Mesenchymal stem cell (in vitro differentiated cells and primary cell): Measurements from ENCODE around the gene STX1B.

Experiments
- DNase-seq: peaks from one replicate; pipeline ENCODE4 v3.0.0-alpha.2; 2013
- H2AFZ ChIP-seq: one replicate; pipeline ENCODE4 v1.6.1; 2013; ENCODE audit warnings: low read depth, mild to moderate bottlenecking, control low read depth, inconsistent platforms, low read length, moderate library complexity
- H2AK5ac ChIP-seq: 2 replicates; pipeline ENCODE4 v1.6.1; 2013; ENCODE audit warnings: low read length, moderate library complexity, mild to moderate bottlenecking, inconsistent platforms; ENCODE audit not compliant: severe bottlenecking
- H2BK120ac ChIP-seq: one replicate; pipeline ENCODE4 v1.6.1; 2013; ENCODE audit warnings: low read depth, mild to moderate bottlenecking, inconsistent platforms, low read length, moderate library complexity
- H2BK12ac ChIP-seq, 2 experiments: one replicate each; pipeline ENCODE4 v1.6.1; 2013; ENCODE audit warnings: inconsistent platforms in 2 of 2, low read length in 2 of 2, mild to moderate bottlenecking in 2 of 2, moderate library complexity in 2 of 2, control low read depth in 1 of 2
- H2BK15ac ChIP-seq: one replicate; pipeline ENCODE4 v1.6.1; 2013; ENCODE audit warnings: mild to moderate bottlenecking, low read depth, inconsistent platforms; ENCODE audit not compliant: poor library complexity, severe bottlenecking
- H2BK5ac ChIP-seq: 2 replicates; pipeline ENCODE4 v1.6.1; 2013; ENCODE audit warnings: low read depth, mild to moderate bottlenecking, low read length, control low read depth, inconsistent platforms; ENCODE audit not compliant: poor library complexity, severe bottlenecking
- H3K14ac ChIP-seq, 2 experiments: one replicate each; pipeline ENCODE4 v1.6.1; 2013; ENCODE audit warnings: inconsistent platforms in 2 of 2, low read length in 2 of 2, control low read depth in 1 of 2, mild to moderate bottlenecking in 1 of 2, moderate library complexity in 1 of 2
- H3K18ac ChIP-seq, 2 experiments: one replicate each; pipeline ENCODE4 v1.6.1; 2013; ENCODE audit warnings: inconsistent platforms in 2 of 2, low read length in 2 of 2, control low read depth in 1 of 2, low read depth in 1 of 2, mild to moderate bottlenecking in 1 of 2
- H3K23ac ChIP-seq, 2 experiments: one replicate each; pipeline ENCODE4 v1.6.1; 2013; ENCODE audit warnings: inconsistent platforms in 2 of 2, low read length in 2 of 2, mild to moderate bottlenecking in 2 of 2, moderate library complexity in 2 of 2, control low read depth in 1 of 2
- H3K27ac ChIP-seq: 2 replicates; pipeline ENCODE4 v1.5.1; 2013; ENCODE audit warnings: mild to moderate bottlenecking, moderate library complexity, low read length, control low read depth, inconsistent platforms; ENCODE audit not compliant: poor library complexity, severe bottlenecking
- H3K27me3 ChIP-seq, 2 experiments: 2 replicates each; pipeline versions ENCODE4 v1.6.1 to v1.7.0; 2013; ENCODE audit warnings: low read length in 2 of 2, mild to moderate bottlenecking in 2 of 2, moderate library complexity in 2 of 2, control low read depth in 1 of 2, inconsistent platforms in 1 of 2; ENCODE audit not compliant: control insufficient read depth in 1 of 2, insufficient read depth in 1 of 2
- H3K36me3 ChIP-seq, 2 experiments: 2 replicates each; pipeline versions ENCODE4 v1.6.1 to v1.7.0; 2013; ENCODE audit warnings: low read length in 2 of 2, control low read depth in 1 of 2, inconsistent platforms in 1 of 2, low read depth in 1 of 2, mild to moderate bottlenecking in 1 of 2; ENCODE audit not compliant: insufficient read depth in 2 of 2, control insufficient read depth in 1 of 2
- H3K4ac ChIP-seq, 2 experiments: one replicate each; pipeline ENCODE4 v1.6.1; 2013; ENCODE audit warnings: inconsistent platforms in 2 of 2, low read length in 2 of 2, mild to moderate bottlenecking in 2 of 2, moderate library complexity in 2 of 2, control low read depth in 1 of 2, low read depth in 1 of 2
- H3K4me1 ChIP-seq: 2 replicates; pipeline ENCODE4 v1.6.1; 2013; ENCODE audit warnings: low read depth, low read length, control low read depth; ENCODE audit not compliant: control insufficient read depth, insufficient read depth
- H3K4me2 ChIP-seq: 2 replicates; pipeline ENCODE4 v1.6.1; 2013; ENCODE audit warnings: low read length, mild to moderate bottlenecking, inconsistent platforms; ENCODE audit not compliant: poor library complexity, severe bottlenecking
- H3K4me3 ChIP-seq, 2 experiments: 2 replicates each; pipeline versions ENCODE4 v1.5.1 to v1.7.0; 2013; ENCODE audit warnings: low read length in 2 of 2, mild to moderate bottlenecking in 2 of 2, control low read depth in 1 of 2, low read depth in 1 of 2; ENCODE audit not compliant: insufficient read depth in 1 of 2
- H3K79me1 ChIP-seq: replicated peaks from 2 replicates; pipeline ENCODE4 v1.6.1; 2013; ENCODE audit warnings: mild to moderate bottlenecking, control low read depth, low read length, inconsistent platforms; ENCODE audit not compliant: poor library complexity, severe bottlenecking
- H3K9ac ChIP-seq: 2 replicates; pipeline ENCODE4 v1.7.0; 2013; ENCODE audit warnings: mild to moderate bottlenecking, low read length, moderate library complexity
- H3K9me3 ChIP-seq: 2 replicates; pipeline ENCODE4 v1.7.0; 2013; ENCODE audit warnings: mild to moderate bottlenecking, low read length; ENCODE audit not compliant: control insufficient read depth
- H4K8ac ChIP-seq: one replicate; pipeline ENCODE4 v1.6.1; 2013; ENCODE audit warnings: inconsistent platforms, mild to moderate bottlenecking, low read length, moderate library complexity
- H4K91ac ChIP-seq: one replicate; pipeline ENCODE4 v1.6.1; 2013; ENCODE audit warnings: mild to moderate bottlenecking, low read length, inconsistent platforms
- WGBS: methylation state at CpG from one replicate; pipeline ENCODE4 v1.1.7; 2013; ENCODE audit warnings: mixed read lengths; 5-methylcytosine and 5-hydroxymethylcytosine counted together

The STX1B gene

GRCh38 chr16:31036691-31037090, 26.3 kb upstream of the STX1B start:
- no peaks in the 10 kb centered on the region for H3K27me3 ChIP-seq
- no CpG with 5 or more reads among the region's 2 CpGs for WGBS

GRCh38 chr16:31033709-31034492, 23.5 kb upstream of the STX1B start:
- H3K9ac ChIP-seq, result peak overlapping the region; percentile 97
- 2% methylated on average over 40 of the region's 47 CpGs for WGBS
- H2AFZ ChIP-seq, result peak overlapping the region; percentile 75
- peak overlapping the region; percentile 72 for H3K4me2 ChIP-seq
- H4K8ac ChIP-seq, result peak overlapping the region; percentile 69
- H4K91ac ChIP-seq, result peak overlapping the region; percentile 67
- peaks cover 23 to 39% of the 10 kb centered on the region in 2 experiments for H3K36me3 ChIP-seq
- H2AK5ac ChIP-seq, result no peak overlapping the region
- peak overlapping the region; percentile 64 to 83 for H3K18ac ChIP-seq
- H3K79me1 ChIP-seq, result peaks cover 25% of the 10 kb centered on the region
- peak overlapping the region in 1 of 2 experiments; percentile 90 for H3K4ac ChIP-seq
- H3K4me1 ChIP-seq, result peaks cover 5% of the 10 kb centered on the region
- H3K27ac ChIP-seq, result peak overlapping the region; percentile 66
- H2BK120ac ChIP-seq, result no peak overlapping the region
- H3K9me3 ChIP-seq, result no peaks in the 10 kb centered on the region
- DNase-seq, result peak; percentile 84
- no peaks in the 10 kb centered on the region for H3K27me3 ChIP-seq
- H2BK15ac ChIP-seq, result peak overlapping the region; percentile 91
- H2BK5ac ChIP-seq, result peak overlapping the region; percentile 74
- H3K4me3 ChIP-seq, result peak overlapping the region; percentile 88 to 99
- peak overlapping the region; percentile 60 to 91 for H3K23ac ChIP-seq
- H2BK12ac ChIP-seq, result no peak overlapping the region
- peak overlapping the region in 1 of 2 experiments; percentile 86 for H3K14ac ChIP-seq

More at GRCh38 chr16:31036691-31037090, 26.3 kb upstream of the STX1B start:
- H3K4ac ChIP-seq, result no peak overlapping the region
- no peak overlapping the region for H4K91ac ChIP-seq
- H3K9me3 ChIP-seq, result no peaks in the 10 kb centered on the region
- H2BK120ac ChIP-seq, result no peak overlapping the region
- H3K4me1 ChIP-seq, result peaks cover 5% of the 10 kb centered on the region
- no peak overlapping the region for H3K4me3 ChIP-seq
- no peak overlapping the region for H4K8ac ChIP-seq
- H2AK5ac ChIP-seq, result no peak overlapping the region
- no peak overlapping the region for H2AFZ ChIP-seq
- H3K18ac ChIP-seq, result no peak overlapping the region
- H2BK12ac ChIP-seq, result no peak overlapping the region
- H3K79me1 ChIP-seq, result peaks cover 28% of the 10 kb centered on the region
- DNase-seq, result no peak
- H3K4me2 ChIP-seq, result no peak overlapping the region
- H3K9ac ChIP-seq, result no peak overlapping the region
- peaks cover 44 to 60% of the 10 kb centered on the region in 2 experiments for H3K36me3 ChIP-seq
- no peak overlapping the region for H3K14ac ChIP-seq
- H3K23ac ChIP-seq, result no peak overlapping the region
- H2BK15ac ChIP-seq, result no peak overlapping the region
- no peak overlapping the region for H3K27ac ChIP-seq
- no peak overlapping the region for H2BK5ac ChIP-seq

DNA sequence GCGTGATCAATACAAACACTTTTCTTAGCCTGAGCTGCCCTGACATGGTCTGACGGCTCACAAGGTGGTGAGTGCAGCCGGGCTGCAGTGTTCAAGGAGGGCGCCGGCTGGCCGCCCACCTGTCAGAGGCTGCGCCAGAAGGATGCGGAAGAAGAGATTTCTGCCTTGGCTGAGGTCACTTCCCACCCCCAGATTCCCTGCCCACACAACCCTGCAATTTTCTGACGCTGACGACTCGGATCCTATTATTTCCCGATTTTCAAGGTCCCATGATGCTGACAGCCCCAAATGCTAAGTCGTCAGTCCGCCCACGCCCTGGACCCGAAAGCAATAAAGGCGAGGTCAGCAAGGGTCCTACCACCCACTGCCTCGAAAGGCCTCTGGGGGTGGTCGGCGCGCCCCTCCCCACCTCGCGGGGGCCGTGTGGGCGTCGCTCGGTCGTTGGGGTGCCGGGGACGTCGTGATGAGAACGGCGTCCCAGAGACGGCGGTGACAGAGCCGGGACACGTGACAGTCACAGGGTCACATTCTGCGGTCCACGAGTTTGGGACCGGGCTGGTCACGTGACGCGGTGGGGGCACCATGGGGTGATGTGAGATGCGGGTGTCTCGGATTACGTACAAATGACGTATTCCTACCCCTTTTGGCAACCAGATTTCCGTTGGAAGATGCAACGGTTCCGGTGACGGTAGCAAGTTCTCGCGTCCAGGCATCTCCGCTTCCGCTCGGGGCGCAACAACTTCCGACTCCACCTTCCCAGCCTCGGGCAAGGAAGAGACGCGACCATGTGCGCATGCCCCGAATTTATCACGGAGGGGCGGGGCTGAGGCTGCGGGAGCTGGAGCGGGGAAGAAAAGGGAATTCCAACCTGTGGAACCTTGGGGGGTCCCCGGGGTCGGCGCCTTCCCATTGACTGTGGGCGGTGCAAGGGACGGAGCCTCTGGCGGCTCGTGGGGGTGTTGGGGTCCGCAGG, 22.6 kb upstream of the STX1B start, which contains the start of gene STX4:
TSS of gene STX4 (plus strand) at position 823 of the 973 bp plus-strand sequence. CDS start 248 bp downstream, outside the sequence.
- Histone ChIP-seq H4K8ac (peak within 1 kb of the TSS; percentile 97), H3K4me1 (peaks cover 5% of the 10 kb centered on the region), H2BK15ac (peak within 1 kb of the TSS; percentile 92), H3K14ac (peak within 1 kb of the TSS in 1 of 2 experiments; percentile 92), H3K79me1 (peaks cover 20% of the 10 kb centered on the region), H2BK12ac (peak within 1 kb of the TSS in 1 of 2 experiments; percentile 21), H3K4ac (peak within 1 kb of the TSS; percentile 96 to 99), H3K9ac (peak within 1 kb of the TSS; percentile 97), H3K27me3 (no peaks in the 10 kb centered on the region), H2AK5ac (no peak within 1 kb of the TSS), H2BK120ac (peak within 1 kb of the TSS; percentile 56), H3K4me3 (peak within 1 kb of the TSS; percentile 88 to 99), H3K36me3 (peaks cover 14 to 30% of the 10 kb centered on the region in 2 experiments), H4K91ac (peak within 1 kb of the TSS; percentile 97), H3K23ac (peak within 1 kb of the TSS; percentile 60 to 91), H3K4me2 (peak within 1 kb of the TSS; percentile 94), H3K9me3 (no peaks in the 10 kb centered on the region), H2BK5ac (peak within 1 kb of the TSS; percentile 74), H2AFZ (peak within 1 kb of the TSS; percentile 84), H3K18ac (peak within 1 kb of the TSS; percentile 96 to 97), H3K27ac (peak within 1 kb of the TSS; percentile 70)
- 2% methylated on average over 75 of the region's 75 CpGs for WGBS
- DNase-seq, result peak; percentile 97
